ENCODE results near the gene NTMT1.

Gene NTMT1

GRCh38 chr9:129626079-129626624 lies at the start of gene NTMT1:
NTMT1 (plus strand) TSS chr9:129626163; CDS start chr9:129632704, 6,541 bp downstream.
- no peak for TF ChIP-seq CTCF (conservative IDR thresholded peaks at IDR 0.05; ENCODE audit: control insufficient read depth, insufficient read depth, low read depth, low read length)
- peak; percentile 79 for DNase-seq (ENCODE audit: low read depth)

GRCh38 chr9:129576546-129577543 lies 49.1 kb upstream of the NTMT1 start:
- peak; percentile 81 for DNase-seq (ENCODE audit: low read depth)
- no peak for TF ChIP-seq CTCF (conservative IDR thresholded peaks at IDR 0.05; ENCODE audit: control insufficient read depth, insufficient read depth, low read depth, low read length)
- peak overlapping the region; percentile 7 for H3K4me3 ChIP-seq (ENCODE audit: control insufficient read depth, low read depth, low read length)

More at GRCh38 chr9:129626079-129626624, at the start of gene NTMT1:
- peak within 1 kb of the TSS; percentile 87 for H3K4me3 ChIP-seq (ENCODE audit: control insufficient read depth, low read depth, low read length)

- no peak for TF ChIP-seq CTCF (conservative IDR thresholded peaks at IDR 0.05; ENCODE audit: control insufficient read depth, insufficient read depth, low read depth, low read length)
- DNase-seq (ENCODE audit: low read depth): no peak
- H3K4me3 ChIP-seq (ENCODE audit: control insufficient read depth, low read depth, low read length): no peak overlapping the region
Observed at GRCh38 chr9:129579294-129579693, 46.7 kb upstream of the NTMT1 start.

- no peak for DNase-seq (ENCODE audit: low read depth)
- TF ChIP-seq CTCF (conservative IDR thresholded peaks at IDR 0.05; ENCODE audit: control insufficient read depth, insufficient read depth, low read depth, low read length): no peak
- no peak overlapping the region for H3K4me3 ChIP-seq (ENCODE audit: control insufficient read depth, low read depth, low read length)
Observed at GRCh38 chr9:129580211-129580915, 45.6 kb upstream of the NTMT1 start.

GRCh38 chr9:129581505-129582189 lies 44.3 kb upstream of the NTMT1 start:
- TF ChIP-seq CTCF (conservative IDR thresholded peaks at IDR 0.05; ENCODE audit: control insufficient read depth, insufficient read depth, low read depth, low read length): no peak
- no peak overlapping the region for H3K4me3 ChIP-seq (ENCODE audit: control insufficient read depth, low read depth, low read length)
- DNase-seq (ENCODE audit: low read depth): no peak

GRCh38 chr9:129582855-129583254 lies 43.1 kb upstream of the NTMT1 start:
- TF ChIP-seq CTCF (conservative IDR thresholded peaks at IDR 0.05; ENCODE audit: control insufficient read depth, insufficient read depth, low read depth, low read length): no peak
- no peak for DNase-seq (ENCODE audit: low read depth)
- no peak overlapping the region for H3K4me3 ChIP-seq (ENCODE audit: control insufficient read depth, low read depth, low read length)
